Peyer's patch (tissue), 4 donors: Measurements from ENCODE around the gene RBBP5. TPM values are rescaled to one million over a fixed set of nuclear protein-coding genes. Genes with fewer than 3 reads are reported as not detected.

Experiments used
- DNase-seq, 3 donors: peaks; one replicate each; pipeline ENCODE4 v3.0.0-alpha.2; 2017 to 2019
- H3K27ac ChIP-seq, 4 donors: fragments of 200-600 bp; sonication (generic); one replicate each; pipeline ENCODE4 v1.5.1; 2016 to 2019
- H3K27me3 ChIP-seq, 2 donors: fragments of 200-600 bp; sonication (generic); one replicate each; pipeline ENCODE4 v1.5.1; 2019
- H3K36me3 ChIP-seq, 3 donors: fragments of 200-600 bp; sonication (generic); one replicate each; pipeline ENCODE4 v1.5.1; 2016 to 2019
- H3K4me1 ChIP-seq, 4 donors: fragments of 200-600 bp; sonication (generic); one replicate each; pipeline ENCODE4 v1.5.1; 2016 to 2019
- H3K4me3 ChIP-seq, 4 donors: fragments of 200-600 bp; sonication (generic); 1 replicate in 3 of 4; 2 replicates in 1 of 4; pipeline ENCODE4 v1.5.1; 2016 to 2019; ENCODE audit warnings: mild to moderate bottlenecking in 1 of 4
- H3K9me3 ChIP-seq, 4 donors: fragments of 200-600 bp; sonication (generic); one replicate each; pipeline ENCODE4 v1.5.1; 2016 to 2019; ENCODE audit warnings: mild to moderate bottlenecking in 1 of 4
- POLR2A ChIP-seq, 2 donors: fragments of 450-650 bp; IDR thresholded peaks; one replicate each; pipeline ENCODE4 v1.5.1; 2017; ENCODE audit warnings: antibody characterized with exemption in 2 of 2, mild to moderate bottlenecking in 2 of 2, moderate library complexity in 2 of 2
- total RNA-seq, 4 donors: library from RNA; depleted of rRNA; stranded (reverse); fragments of >200 nt; gene quantifications; one replicate each; pipeline ENCODE4 v1.1.0, GENCODE V29; 2016
- TF ChIP-seq, protein P1 (sequence below), 6 experiments: fragments of 450-650 bp in 4 of 6; fragments of 200-600 bp in 2 of 6; sonication (generic) in 1 of 6; IDR thresholded peaks; one replicate each; pipeline ENCODE4 v1.5.1; 2017 to 2019; ENCODE audit warnings: antibody characterized with exemption in 6 of 6, mild to moderate bottlenecking in 3 of 6, moderate library complexity in 1 of 6

RBBP5 gene
- total RNA-seq, 4 donors from 2014 or later = 11.9 to 21.5 (median 15.3) TPM

- DNase-seq = peak in 1 of 3 donors; percentile 43
- no peak for TF ChIP-seq POLR2A (IDR thresholded peaks at IDR 0.05)
- TF ChIP-seq, protein P1, sequence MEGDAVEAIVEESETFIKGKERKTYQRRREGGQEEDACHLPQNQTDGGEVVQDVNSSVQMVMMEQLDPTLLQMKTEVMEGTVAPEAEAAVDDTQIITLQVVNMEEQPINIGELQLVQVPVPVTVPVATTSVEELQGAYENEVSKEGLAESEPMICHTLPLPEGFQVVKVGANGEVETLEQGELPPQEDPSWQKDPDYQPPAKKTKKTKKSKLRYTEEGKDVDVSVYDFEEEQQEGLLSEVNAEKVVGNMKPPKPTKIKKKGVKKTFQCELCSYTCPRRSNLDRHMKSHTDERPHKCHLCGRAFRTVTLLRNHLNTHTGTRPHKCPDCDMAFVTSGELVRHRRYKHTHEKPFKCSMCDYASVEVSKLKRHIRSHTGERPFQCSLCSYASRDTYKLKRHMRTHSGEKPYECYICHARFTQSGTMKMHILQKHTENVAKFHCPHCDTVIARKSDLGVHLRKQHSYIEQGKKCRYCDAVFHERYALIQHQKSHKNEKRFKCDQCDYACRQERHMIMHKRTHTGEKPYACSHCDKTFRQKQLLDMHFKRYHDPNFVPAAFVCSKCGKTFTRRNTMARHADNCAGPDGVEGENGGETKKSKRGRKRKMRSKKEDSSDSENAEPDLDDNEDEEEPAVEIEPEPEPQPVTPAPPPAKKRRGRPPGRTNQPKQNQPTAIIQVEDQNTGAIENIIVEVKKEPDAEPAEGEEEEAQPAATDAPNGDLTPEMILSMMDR (IDR thresholded peaks at IDR 0.05) = no peak
- Histone ChIP-seq H3K27me3 (no peaks in the 10 kb centered on the region), H3K4me1 (no peaks in the 10 kb centered on the region), H3K9me3 (no peaks in the 10 kb centered on the region), H3K36me3 (no peaks in the 10 kb centered on the region), H3K27ac (no peak overlapping the region), H3K4me3 (no peak overlapping the region)
Observed at GRCh38 chr1:205069371-205070125, 52.2 kb downstream of the RBBP5 start.

- Histone ChIP-seq H3K36me3 (no peaks in the 10 kb centered on the region), H3K27ac (no peak overlapping the region), H3K4me3 (no peak overlapping the region), H3K27me3 (no peaks in the 10 kb centered on the region), H3K9me3 (no peaks in the 10 kb centered on the region), H3K4me1 (no peaks in the 10 kb centered on the region)
- TF ChIP-seq, protein P1 (IDR thresholded peaks at IDR 0.05) = no peak
- TF ChIP-seq POLR2A (IDR thresholded peaks at IDR 0.05) = no peak
- DNase-seq = peak in 1 of 3 donors; percentile 13
Observed at GRCh38 chr1:205068457-205069040, 53.2 kb downstream of the RBBP5 start.

GRCh38 chr1:205068001-205068400 lies 53.8 kb downstream of the RBBP5 start:
- Histone ChIP-seq H3K9me3 (no peaks in the 10 kb centered on the region), H3K27me3 (no peaks in the 10 kb centered on the region), H3K36me3 (no peaks in the 10 kb centered on the region), H3K27ac (no peak overlapping the region), H3K4me1 (no peaks in the 10 kb centered on the region), H3K4me3 (no peak overlapping the region)
- DNase-seq = peak in 1 of 3 donors; percentile 23
- TF ChIP-seq, protein P1 (IDR thresholded peaks at IDR 0.05) = no peak
- TF ChIP-seq POLR2A (IDR thresholded peaks at IDR 0.05) = no peak

GRCh38 chr1:205067031-205067430 lies 54.7 kb downstream of the RBBP5 start:
- TF ChIP-seq POLR2A (IDR thresholded peaks at IDR 0.05) = no peak
- no peaks in the 10 kb centered on the region for H3K27me3 ChIP-seq
- no peak for DNase-seq
- H3K27ac ChIP-seq = no peak overlapping the region
- H3K4me1 ChIP-seq = no peaks in the 10 kb centered on the region
- H3K4me3 ChIP-seq = no peak overlapping the region
- no peaks in the 10 kb centered on the region for H3K36me3 ChIP-seq
- H3K9me3 ChIP-seq = no peaks in the 10 kb centered on the region

- Histone ChIP-seq H3K27me3 (no peaks in the 10 kb centered on the region), H3K4me3 (no peak overlapping the region), H3K27ac (no peak overlapping the region), H3K36me3 (no peaks in the 10 kb centered on the region), H3K4me1 (peaks cover 0 to 4% (median 0%) of the 10 kb centered on the region in 4 donors), H3K9me3 (no peaks in the 10 kb centered on the region)
- TF ChIP-seq, protein P1 (IDR thresholded peaks at IDR 0.05) = no peak
- no peak for TF ChIP-seq POLR2A (IDR thresholded peaks at IDR 0.05)
- no peak for DNase-seq
Observed at GRCh38 chr1:205066141-205066818, 55.5 kb downstream of the RBBP5 start.

- no peak overlapping the region for H3K27ac ChIP-seq
- no peaks in the 10 kb centered on the region for H3K9me3 ChIP-seq
- H3K4me3 ChIP-seq = no peak overlapping the region
- DNase-seq = no peak
- no peak for TF ChIP-seq POLR2A (IDR thresholded peaks at IDR 0.05)
- TF ChIP-seq, protein P1 (IDR thresholded peaks at IDR 0.05) = no peak
- peaks cover 0 to 4% (median 0%) of the 10 kb centered on the region in 4 donors for H3K4me1 ChIP-seq
- no peaks in the 10 kb centered on the region for H3K27me3 ChIP-seq
- H3K36me3 ChIP-seq = no peaks in the 10 kb centered on the region
Observed at GRCh38 chr1:205065666-205066065, 56.1 kb downstream of the RBBP5 start.
